HG02642 (cell line): ENCODE results near the gene LRRC7.
"Not testable (repeated sequence)": the region's sequence is repeated elsewhere in the genome, so short reads cannot be mapped to it uniquely, and the experiment has no call there.

ENCODE experiments used
- ATAC-seq: cut with Tn5 transposase; IDR thresholded peaks from one replicate; pipeline ENCODE4 v1.9.1; 2021; ENCODE audit warnings: mild to moderate bottlenecking; ENCODE audit not compliant: unreplicated experiment, poor library complexity

Gene LRRC7

DNA sequence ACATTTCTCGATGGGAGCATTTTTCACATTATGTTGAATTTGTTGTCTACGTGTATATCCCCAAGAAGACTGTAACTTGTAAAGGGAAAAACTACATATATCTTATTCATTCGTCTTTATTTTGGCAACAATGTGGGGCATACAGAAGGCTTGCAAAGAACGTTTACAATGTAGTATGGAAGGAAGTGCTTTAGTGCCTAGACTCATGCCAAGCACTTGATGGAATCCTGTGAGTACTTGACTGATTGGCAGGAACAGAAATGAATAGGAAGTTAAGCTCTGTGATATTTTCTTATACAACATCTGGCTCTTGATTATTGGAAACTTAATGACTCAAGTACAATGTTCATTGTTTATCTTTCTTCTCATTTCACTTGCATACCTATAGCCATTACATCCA lies 284.4 kb downstream of the LRRC7 start:
- ATAC-seq, result no peak

DNA sequence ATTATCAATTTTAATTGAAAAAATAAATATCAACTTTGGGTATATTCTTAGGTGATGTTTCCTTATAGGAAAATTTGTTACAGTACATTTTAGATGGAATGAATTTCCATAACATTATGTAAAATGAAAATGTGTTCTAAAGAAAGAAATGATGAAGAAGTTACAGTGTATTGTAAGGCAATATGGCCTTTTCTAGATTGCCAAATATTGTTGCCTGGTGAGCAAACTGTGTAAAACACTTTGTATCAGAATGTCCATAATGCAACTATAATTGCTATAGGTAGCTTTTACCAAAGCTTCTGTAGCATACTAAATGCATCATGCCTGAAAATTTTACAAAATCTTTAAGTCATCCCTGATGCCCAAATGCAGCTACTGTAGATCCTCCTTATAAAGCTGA lies 285.0 kb downstream of the LRRC7 start:
- ATAC-seq, result no peak

DNA sequence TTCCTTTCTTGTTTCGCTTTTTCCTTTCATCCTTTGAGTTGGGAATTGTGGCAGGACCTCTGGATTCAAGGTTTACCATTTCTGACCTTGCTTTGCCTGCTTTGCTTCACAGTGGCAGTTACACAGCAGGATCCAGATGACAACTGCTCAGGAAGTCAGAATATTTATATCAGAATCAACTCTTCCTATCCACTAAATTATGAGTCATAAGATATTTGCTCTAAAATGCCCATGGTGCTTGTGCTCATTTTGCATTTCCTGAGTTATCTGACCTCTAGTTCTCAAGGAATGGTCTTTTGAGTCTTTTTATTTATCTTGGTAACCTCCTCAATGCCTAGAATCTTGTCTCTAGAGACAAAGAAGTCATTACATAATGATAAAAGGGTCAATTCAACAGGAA lies 290.8 kb downstream of the LRRC7 start:
- ATAC-seq, result no peak

DNA sequence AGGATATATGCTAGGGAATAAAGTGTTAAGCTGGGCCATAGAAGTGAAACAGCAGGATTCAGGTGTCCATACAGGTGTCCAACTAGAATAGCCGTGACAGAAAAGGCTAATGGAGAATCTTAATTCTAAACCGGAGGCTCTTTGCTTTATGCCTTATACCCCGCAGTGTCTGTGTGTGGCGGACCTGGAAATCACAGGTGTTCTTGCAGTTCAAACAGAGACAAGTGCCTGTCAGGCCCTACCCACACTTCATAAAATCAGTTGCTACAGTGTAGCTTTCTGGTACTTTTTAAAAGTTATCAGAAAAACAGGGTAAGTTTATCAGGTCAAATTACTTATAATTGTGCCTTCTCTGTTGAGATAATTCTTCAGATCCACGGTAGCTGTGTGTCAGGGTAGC lies 293.9 kb downstream of the LRRC7 start:
- ATAC-seq, result no peak

DNA sequence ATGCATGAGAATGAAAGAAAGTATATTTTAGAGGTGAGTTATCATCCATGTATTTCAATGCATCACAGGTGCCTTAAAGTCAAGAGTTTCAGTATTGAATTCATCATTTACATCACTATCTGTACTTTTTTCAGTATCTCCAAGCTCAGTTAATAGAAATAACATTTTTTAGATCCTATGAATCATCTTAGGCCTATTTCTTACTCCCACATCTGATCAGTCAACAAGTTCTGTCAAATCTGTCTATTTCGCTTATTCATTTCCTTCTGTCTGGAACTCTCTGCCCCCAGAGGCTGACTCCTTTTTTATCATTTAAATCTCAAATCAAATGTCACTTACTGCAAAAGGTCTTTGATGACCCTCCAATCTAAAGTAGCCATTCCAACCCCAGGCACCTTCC lies 295.2 kb downstream of the LRRC7 start:
- no peak for ATAC-seq

DNA sequence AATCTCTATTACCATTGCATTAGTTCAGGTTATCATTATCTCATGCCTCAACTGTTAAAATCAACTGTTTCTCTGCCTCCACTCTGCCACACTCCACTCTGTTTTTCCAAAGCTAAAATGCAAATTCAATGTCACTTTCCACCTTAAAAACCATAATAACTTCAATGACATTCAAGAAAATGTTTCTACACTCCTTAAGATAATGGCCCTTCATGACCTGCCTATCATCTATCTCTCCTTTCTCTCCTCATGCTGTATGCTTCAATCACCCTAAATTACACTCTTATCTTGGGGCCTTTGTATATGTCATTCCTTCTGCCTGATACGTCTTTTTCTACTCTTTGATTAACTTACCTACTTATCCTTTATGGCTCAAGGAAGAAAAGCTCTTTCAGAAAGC lies 296.0 kb downstream of the LRRC7 start:
- ATAC-seq, result no peak

DNA sequence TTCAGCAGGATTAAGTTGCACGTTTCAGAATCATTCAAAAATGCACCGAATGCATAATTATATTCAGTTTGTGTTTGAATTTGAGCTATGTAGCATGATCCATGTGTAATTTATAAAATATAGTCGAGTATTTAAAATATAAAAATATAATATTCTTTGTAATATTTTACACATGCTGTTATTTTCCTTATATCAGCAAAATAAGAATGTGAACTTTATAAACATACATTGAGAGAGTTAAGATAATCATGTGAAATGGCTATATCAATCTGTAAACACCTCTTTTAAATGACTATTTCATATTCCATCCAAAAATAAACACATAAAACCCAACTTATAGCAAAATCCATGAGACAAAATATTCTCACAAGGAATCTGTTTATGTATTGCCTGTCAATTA lies 303.7 kb downstream of the LRRC7 start:
- ATAC-seq, result no peak

DNA sequence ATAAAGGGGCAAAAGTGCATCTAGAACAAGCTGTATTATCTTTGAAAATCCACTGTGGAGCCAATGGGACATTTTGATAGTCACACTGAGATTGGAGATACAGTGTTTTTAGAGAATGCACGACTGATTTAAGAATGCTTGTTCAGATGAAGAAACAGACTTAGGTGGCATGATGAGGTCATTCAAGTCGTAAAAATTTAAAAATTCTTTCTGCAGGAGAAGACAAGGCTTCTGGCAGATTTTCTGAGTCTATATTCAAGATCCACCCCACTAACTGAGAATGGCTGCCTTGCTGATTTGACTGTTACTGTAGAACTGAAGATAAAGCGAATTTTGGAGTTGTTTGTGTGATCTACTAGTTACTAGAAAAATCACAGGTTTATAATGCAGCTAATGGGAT lies 310.6 kb downstream of the LRRC7 start:
- ATAC-seq, result no peak

DNA sequence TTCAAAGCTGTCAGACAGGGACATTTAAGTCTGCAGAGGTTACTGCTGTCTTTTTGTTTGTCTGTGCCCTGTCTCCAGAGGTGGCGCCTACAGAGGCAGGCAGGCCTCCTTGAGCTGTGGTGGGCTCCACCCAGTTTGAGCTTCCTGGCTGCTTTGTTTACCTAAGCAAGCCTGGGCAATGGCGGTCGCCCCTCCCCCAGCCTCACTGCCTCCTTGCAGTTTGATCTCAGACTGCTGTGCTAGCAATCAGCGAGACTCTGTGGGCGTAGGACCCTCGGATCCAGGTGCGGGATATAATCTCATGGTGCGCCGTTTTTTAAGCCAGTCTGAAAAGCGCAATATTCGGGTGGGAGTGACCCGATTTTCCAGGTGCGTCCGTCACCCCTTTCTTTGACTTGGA lies 320.3 kb downstream of the LRRC7 start:
- ATAC-seq, result not testable (repeated sequence)

DNA sequence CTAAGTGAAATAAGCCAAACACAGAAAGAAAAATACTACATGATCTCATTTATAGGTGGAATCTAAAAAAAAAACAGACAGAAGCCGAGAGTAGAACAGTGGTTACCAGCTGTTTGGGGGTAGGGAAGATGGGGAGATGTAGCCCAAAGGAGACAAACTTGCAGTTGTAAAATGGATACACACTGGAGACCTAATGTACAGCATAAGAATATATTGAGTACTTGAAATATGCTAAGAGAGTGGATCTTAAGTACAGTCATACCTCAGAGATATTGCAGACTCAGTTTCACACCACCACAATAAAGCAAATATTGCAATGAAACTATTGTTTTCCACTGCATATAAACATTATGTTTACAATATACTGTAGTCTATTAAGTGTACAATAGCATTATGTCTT lies 320.9 kb downstream of the LRRC7 start:
- ATAC-seq, result no peak

DNA sequence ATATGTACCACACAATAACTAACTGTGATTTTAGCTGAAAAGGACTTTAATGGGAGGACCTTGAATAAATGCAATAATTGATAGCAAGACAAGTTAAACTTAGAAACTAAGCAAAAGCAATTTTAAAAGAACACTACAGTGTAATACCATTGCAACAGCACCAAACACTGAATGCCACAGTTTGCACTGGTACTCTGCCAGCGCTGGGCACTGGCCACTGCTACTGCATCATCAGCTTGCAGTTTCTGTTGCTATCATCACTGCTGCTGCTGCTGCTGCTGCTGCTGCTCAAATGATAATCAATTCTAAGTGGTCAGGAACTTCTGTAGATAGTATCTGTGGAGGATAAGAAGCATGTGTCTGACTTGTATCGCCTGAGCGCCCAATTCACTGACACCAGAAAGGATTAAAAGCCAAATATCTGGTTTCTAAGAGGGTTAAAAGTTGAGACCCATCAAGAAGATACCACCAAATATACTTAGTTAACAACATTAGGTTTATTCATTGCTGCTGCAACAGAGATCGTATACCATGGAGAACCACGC lies 330.8 kb downstream of the LRRC7 start:
- no peak for ATAC-seq

DNA sequence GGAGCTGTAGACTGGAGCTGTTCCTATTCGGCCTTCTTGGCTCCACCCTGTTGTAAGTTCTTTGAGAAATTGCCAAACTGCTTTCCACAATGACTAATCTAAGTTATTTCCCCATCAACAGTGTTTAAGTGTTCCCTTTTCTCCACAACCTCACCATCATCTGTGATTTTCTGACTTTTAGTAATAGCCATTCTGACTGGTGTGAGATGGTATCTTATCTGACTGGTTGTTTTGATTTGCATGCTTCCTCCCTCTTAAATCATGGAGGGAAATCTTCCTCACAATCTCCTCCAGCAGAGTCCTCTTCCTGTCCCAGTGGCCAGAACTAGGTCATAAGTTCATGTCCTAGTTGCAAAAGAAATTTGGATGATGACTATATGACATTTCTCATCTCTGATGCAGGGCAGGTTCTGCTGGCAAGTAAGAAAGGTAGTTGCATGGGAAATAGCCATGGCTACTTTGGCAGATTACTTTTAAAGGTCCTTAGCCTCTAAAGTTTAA lies 343.6 kb downstream of the LRRC7 start:
- ATAC-seq, result no peak

DNA sequence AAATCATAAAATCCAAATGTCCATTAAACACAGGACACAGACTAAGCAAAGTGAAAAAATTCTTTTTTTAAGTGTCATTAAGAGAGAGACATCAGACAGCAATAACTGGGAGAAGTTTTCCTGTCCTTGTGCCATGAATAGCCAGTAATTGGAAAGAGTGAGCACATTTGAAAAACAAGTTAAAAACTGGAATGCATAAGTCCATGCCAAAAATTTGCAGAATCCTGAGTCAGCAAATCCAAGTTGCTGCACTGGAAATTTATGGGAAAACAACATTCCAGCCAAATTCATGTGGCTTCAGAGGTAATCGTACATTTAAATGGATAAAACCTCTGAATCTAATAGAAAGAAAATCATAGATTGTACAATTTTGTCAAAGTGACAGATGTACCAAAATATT lies 346.3 kb downstream of the LRRC7 start:
- no peak for ATAC-seq

DNA sequence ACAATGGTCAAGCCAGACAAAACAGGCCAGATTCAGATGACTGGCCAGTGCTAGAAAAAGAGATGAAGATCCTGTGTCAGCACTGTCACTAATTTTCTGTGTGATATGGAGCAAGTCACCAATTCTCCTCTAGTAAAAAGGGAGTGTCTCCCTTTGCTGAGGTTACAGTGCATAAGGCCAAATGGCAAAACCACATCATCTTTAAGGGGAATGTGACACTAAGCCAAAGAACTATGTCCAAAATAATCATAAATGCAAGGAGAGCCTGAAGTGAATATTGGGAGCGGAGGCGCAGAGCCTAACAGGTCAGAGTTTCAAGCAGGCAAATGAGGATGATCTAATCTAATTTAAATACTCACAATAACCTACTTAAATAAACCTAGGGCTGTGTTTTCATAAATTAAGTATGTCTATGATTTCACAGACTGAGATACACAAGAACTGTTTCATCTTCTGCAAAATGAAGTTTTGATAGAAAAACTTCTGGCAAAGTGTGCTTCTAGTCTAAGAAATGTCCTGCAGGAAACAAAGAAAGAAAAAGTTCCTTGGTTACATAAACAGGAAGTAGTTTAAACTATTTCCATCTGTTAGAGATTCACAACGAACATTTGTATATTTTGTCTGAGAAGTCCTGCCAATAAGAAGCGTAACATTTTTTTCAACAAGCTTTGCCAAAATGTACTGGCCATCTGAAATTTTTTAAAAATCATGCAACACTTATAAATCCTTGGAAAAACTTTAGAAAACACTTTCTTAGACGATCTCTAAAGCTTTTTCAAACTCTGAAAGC lies 347.4 kb downstream of the LRRC7 start:
- no peak for ATAC-seq

DNA sequence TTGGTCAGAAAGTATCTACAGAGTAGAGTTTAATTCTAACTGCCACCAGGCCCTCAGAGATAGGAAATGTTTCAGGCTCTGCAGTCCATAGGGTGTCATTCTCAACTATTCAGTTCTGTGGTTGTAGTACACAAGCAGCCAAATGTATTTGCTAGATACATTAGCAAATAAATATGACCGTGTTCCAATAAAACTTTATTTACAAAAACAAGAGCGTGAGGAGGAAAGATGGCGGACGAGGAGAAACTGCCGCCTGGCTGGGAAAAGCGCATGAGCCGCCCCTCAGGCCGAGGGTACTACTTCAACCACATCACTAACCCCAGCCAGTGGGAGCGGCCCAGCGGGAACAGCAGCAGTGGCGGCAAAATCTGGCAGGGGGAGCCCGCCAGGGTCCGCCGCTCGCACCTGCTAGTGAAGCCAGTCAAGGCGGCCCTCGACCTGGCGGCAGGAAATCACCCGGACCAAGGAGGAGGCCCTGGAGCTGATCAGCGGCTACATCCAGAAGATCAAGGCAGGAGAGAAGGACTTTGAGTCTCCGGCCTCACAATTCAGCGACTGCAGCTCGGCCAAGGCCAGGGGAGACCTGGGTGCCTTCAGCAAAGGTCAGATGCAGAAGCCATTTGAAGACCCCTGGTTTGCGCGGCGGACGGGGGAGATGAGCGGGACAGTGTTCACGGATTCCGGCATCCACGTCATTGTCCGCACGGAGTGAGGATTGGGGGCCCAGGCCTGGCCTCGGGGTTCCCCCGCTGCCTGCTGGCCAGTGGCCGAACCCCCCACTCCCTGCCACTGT lies 351.6 kb downstream of the LRRC7 start:
- no peak for ATAC-seq

DNA sequence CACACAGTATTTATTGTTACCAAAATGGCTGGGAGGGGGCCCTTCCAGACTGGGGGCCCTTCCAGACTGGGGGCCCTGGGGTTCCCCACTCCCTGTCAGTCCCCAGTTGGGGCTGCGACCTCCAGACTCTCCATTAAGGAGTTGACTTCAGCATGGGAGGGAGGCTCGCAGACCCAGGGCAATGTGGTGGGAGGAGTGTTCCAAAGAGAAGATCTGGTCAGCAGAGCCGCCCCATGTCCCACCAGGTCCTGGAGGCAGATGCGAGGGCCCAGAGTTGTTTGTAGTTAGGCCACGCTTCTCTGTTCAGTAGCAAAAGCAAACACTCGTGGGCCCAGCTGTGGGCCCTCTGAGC lies 352.2 kb downstream of the LRRC7 start:
- no peak for ATAC-seq

DNA sequence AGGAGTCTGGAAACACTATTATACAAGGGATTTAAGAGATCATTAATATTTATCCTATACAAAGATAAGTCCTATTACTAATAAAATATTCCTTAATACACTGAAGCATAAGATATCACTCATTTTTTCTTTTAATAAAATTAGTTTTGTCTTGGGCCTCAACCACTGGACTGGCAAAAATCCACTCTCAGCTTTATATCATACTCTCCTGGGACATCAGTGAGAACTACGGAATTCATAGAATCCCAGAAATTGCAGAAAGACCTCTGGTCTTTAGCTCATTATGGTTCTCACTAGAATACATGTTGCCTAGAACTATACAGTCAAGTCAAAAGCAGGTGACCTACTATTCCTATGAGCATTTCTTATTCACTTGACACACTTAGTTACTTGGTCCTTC lies 352.7 kb downstream of the LRRC7 start:
- ATAC-seq, result no peak

DNA sequence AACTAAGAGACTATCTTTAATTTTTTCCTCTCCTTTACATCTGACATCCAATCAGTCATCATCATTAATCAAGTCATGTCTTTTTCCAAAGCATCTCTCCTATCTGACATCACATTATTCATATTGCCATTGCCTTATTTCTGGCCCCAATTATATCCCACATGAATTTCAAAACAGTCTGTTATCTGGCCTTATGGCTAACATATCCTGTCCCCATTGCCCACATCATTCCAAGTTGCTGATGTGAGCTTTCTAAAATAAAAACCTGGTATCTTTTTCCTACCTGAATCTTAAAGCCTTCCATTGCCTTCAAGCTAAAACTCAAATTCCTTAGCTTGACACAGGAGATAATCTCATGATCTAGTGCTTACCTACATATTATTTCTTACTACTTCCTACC lies 353.8 kb downstream of the LRRC7 start:
- no peak for ATAC-seq

DNA sequence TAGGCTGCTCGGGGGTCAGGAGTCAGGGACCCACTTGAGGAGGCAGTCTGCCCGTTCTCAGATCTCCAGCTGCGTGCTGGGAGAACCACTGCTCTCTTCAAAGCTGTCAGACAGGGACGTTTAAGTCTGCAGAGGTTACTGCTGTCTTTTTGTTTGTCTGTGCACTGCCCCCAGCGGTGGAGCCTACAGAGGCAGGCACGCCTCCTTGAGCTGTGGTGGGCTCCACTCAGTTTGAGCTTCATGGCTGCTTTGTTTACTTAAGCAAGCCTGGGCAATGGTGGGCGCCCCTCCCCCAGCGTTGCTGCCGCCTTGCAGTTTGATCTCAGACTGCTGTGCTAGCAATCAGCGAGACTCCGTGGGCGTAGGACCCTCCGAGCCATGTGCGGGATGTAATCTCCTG lies 360.5 kb downstream of the LRRC7 start:
- ATAC-seq, result not testable (repeated sequence)

DNA sequence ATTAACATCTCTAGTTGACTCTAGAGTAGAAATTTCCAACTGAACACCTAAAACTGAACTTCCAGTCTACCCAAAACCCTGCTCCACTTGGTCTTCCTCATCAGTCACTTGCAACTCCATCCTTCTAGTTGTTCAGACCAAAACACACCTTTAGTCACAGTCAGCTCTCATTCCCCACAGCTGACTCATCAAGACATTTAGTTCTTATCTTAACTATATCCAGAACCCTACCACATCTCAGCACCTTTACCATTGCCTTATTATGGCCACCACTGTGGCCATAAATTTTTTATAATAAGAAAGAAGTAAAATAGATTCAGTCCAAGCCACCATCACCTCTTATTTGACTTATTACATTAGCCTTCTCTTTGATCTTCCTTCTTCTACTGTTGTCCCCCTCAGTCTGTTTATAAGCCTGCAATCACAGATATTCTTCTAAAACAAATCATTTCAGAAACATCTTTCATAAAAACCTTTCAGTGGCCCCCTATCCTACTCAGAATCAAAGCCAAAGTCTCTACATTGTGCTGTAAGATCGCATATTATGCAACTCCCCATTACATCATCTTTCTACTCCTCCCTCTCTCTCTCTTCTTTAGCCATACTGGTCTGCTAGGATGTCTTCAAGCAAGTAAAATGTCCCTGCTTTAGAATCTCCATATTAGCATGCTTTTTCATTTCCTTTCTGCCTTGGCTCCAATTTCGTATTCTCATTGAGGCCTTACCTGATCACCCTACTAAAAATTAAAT lies 361.8 kb downstream of the LRRC7 start:
- ATAC-seq, result no peak

DNA sequence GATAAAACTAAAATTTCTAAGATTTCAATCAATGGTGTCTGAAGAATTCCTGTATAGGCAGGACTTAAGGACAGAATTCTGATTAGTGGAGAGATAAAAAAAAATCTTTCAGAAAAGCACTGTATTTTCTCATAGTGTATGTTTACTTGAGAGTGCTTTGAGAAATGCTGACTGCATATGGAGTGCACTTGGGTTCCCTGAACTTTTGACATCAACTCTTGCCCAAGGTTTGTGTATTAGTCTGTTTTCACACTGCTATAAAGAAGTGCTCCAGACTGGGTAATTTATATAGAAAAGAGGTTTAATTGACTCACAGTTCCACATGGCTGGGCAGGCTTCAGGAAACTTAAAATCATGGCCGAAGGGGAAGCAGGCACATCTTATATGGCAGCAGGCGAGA lies 362.7 kb downstream of the LRRC7 start:
- ATAC-seq, result no peak
